ENCODE results near the gene MYL11. TPM values are rescaled to one million over a fixed set of nuclear protein-coding genes. Genes with fewer than 3 reads are reported as not detected.
"Not testable (repeated sequence)": the region's sequence is repeated elsewhere in the genome, so short reads cannot be mapped to it uniquely, and the experiment has no call there.

MYL11 gene
- total RNA-seq, 1 donor from 2014 or later, result not detected

DNA sequence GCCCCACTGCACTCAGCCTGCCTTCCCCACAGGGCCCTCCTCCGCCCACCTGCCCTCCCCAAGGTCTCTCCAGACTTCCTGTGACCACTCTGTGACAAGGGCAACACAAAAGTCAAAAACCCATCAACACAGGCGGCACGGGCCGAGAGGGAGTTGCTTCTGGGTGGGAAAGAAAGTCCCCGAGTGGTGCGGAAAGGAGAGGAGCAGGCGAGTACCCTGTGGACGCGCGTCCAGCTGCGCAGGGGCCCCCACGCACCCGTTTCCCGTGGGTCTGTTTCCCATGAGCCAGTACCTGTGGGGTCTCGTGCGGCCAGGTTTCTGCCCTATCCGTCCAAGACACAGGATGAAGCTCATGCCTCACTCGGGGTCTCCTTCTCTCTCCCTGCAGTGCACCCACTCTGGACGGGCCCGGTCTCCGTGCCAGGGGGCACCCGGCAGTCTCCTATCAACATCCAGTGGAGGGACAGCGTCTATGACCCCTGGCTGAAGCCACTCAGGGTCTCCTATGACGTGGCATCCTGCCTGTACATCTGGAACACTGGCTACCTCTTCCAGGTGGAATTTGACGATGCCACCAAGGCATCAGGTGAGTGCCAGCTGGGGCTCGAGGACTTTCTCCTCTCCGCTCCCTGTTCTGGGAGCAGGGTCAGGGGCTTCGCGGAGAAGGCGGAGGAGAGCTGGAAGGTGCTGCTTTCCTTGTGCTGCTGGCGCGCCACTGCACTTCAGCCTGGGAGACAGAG lies 31.7 kb upstream of the MYL11 start:
- no peak overlapping the region for H3K4me3 Mint-ChIP-seq (ENCODE audit: unreplicated experiment)
- DNase-seq (ENCODE audit: extremely low spot score, unreplicated experiment), result peak; percentile 80
- H3K36me3 Mint-ChIP-seq (ENCODE audit: unreplicated experiment), result no peaks in the 10 kb centered on the region
- no peaks in the 10 kb centered on the region for H3K4me1 Mint-ChIP-seq (ENCODE audit: unreplicated experiment)
- H3K27ac Mint-ChIP-seq (ENCODE audit: unreplicated experiment), result no peak overlapping the region
- no peaks in the 10 kb centered on the region for H3K9me3 Mint-ChIP-seq (ENCODE audit: unreplicated experiment)
- TF ChIP-seq CTCF (IDR thresholded peaks at IDR 0.05), result no peak
- no peaks in the 10 kb centered on the region for H3K27me3 Mint-ChIP-seq (ENCODE audit: unreplicated experiment)

DNA sequence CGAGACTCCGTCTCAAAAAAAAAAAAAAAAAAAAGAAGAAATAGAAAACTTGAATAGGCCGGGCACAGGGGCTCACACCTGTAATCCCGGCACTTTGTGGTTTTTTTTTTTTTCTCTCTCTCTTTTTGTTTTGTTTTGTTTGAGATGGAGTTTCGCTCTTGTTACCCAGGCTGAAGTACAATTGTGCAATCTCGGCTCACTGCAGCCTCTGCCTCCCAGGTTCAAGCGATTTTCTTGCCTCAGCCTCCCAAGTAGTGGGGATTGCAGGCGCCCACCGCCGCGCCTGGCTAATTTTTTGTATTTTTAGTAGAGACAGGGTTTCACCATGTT lies 31.1 kb upstream of the MYL11 start:
- DNase-seq (ENCODE audit: extremely low spot score, unreplicated experiment), result peak; percentile 48
- not testable (repeated sequence) for H3K27me3 Mint-ChIP-seq (ENCODE audit: unreplicated experiment); H3K36me3 Mint-ChIP-seq (ENCODE audit: unreplicated experiment); H3K4me1 Mint-ChIP-seq (ENCODE audit: unreplicated experiment); H3K9me3 Mint-ChIP-seq (ENCODE audit: unreplicated experiment); H3K27ac Mint-ChIP-seq (ENCODE audit: unreplicated experiment); H3K4me3 Mint-ChIP-seq (ENCODE audit: unreplicated experiment)

GRCh38 chr16:30346286-30346685 lies 28.3 kb upstream of the MYL11 start:
- H3K36me3 Mint-ChIP-seq (ENCODE audit: unreplicated experiment), result peaks cover 7% of the 10 kb centered on the region
- peak; percentile 46 for DNase-seq (ENCODE audit: extremely low spot score, unreplicated experiment)
- no peak overlapping the region for H3K4me3 Mint-ChIP-seq (ENCODE audit: unreplicated experiment)
- no peak overlapping the region for H3K27ac Mint-ChIP-seq (ENCODE audit: unreplicated experiment)
- H3K27me3 Mint-ChIP-seq (ENCODE audit: unreplicated experiment), result no peaks in the 10 kb centered on the region
- H3K9me3 Mint-ChIP-seq (ENCODE audit: unreplicated experiment), result no peaks in the 10 kb centered on the region
- no peak for TF ChIP-seq CTCF (IDR thresholded peaks at IDR 0.05)
- H3K4me1 Mint-ChIP-seq (ENCODE audit: unreplicated experiment), result no peaks in the 10 kb centered on the region

DNA sequence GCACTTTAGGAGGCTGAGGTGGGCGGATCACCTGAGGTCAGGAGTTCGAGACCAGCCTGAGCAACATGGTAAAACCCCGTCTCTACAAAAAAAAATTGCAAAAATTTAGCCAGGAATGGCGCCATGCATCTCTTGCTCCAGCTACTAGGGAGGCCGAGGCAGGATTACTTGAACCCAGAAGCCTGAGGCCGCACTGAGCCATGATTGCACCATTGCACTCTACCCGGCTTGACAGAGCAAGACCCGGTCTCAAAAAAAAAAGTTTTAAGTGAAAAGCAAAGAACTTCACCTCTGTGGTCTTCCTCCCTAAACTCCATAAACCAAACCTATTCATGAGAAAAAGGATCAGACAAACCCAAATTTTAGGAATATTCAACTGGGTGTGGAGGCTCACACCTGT lies 26.5 kb upstream of the MYL11 start:
- no peak for TF ChIP-seq CTCF (IDR thresholded peaks at IDR 0.05)
- Mint-ChIP-seq H3K36me3 (ENCODE audit: unreplicated experiment) (peaks cover 16% of the 10 kb centered on the region), H3K9me3 (ENCODE audit: unreplicated experiment) (no peaks in the 10 kb centered on the region), H3K4me1 (ENCODE audit: unreplicated experiment) (peaks cover 4% of the 10 kb centered on the region), H3K27ac (ENCODE audit: unreplicated experiment) (no peak overlapping the region), H3K27me3 (ENCODE audit: unreplicated experiment) (no peaks in the 10 kb centered on the region), H3K4me3 (ENCODE audit: unreplicated experiment) (no peak overlapping the region)
- no peak for DNase-seq (ENCODE audit: extremely low spot score, unreplicated experiment)

GRCh38 chr16:30348929-30349328 lies 25.7 kb upstream of the MYL11 start:
- Mint-ChIP-seq H3K4me3 (ENCODE audit: unreplicated experiment) (no peak overlapping the region), H3K36me3 (ENCODE audit: unreplicated experiment) (peaks cover 20% of the 10 kb centered on the region), H3K9me3 (ENCODE audit: unreplicated experiment) (no peaks in the 10 kb centered on the region), H3K27me3 (ENCODE audit: unreplicated experiment) (no peaks in the 10 kb centered on the region), H3K4me1 (ENCODE audit: unreplicated experiment) (peaks cover 9% of the 10 kb centered on the region), H3K27ac (ENCODE audit: unreplicated experiment) (no peak overlapping the region)
- no peak for TF ChIP-seq CTCF (IDR thresholded peaks at IDR 0.05)
- DNase-seq (ENCODE audit: extremely low spot score, unreplicated experiment), result no peak

DNA sequence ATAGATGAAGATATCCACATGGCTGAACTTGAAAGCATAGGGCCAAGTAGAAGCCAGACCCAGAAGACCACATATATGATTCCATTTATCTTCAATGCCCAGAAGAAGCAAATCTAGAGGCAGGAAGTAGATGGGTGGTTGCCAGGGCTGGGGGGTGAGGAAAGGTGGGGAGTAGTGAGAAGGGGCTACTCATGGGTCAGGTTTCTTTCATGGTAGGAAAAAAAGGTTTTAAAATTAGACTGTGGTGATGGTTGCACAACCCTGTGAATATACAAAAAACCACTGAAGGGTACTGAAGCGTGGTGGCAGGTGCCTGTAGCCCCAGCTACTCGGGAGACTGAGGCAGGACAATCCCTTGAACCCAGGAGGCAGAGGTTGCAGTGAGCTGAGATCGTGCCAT lies 24.9 kb upstream of the MYL11 start:
- H3K9me3 Mint-ChIP-seq (ENCODE audit: unreplicated experiment), result no peaks in the 10 kb centered on the region
- DNase-seq (ENCODE audit: extremely low spot score, unreplicated experiment), result no peak
- H3K36me3 Mint-ChIP-seq (ENCODE audit: unreplicated experiment), result peaks cover 20% of the 10 kb centered on the region
- no peak overlapping the region for H3K27ac Mint-ChIP-seq (ENCODE audit: unreplicated experiment)
- H3K27me3 Mint-ChIP-seq (ENCODE audit: unreplicated experiment), result no peaks in the 10 kb centered on the region
- no peak for TF ChIP-seq CTCF (IDR thresholded peaks at IDR 0.05)
- peaks cover 16% of the 10 kb centered on the region for H3K4me1 Mint-ChIP-seq (ENCODE audit: unreplicated experiment)
- H3K4me3 Mint-ChIP-seq (ENCODE audit: unreplicated experiment), result no peak overlapping the region

Measured in osteocyte (in vitro differentiated cells).